NCI-H69 (cell line): Measurements from ENCODE around the gene HABP2.

ENCODE experiments used
- DNase-seq: peaks from one replicate; lab custom pipeline; 2025; lab: John Stamatoyannopoulos, UW

Gene HABP2

GRCh38 chr10:113557903-113558321 is 5.1 kb downstream of the HABP2 start:
- DNase-seq = no peak

DNA sequence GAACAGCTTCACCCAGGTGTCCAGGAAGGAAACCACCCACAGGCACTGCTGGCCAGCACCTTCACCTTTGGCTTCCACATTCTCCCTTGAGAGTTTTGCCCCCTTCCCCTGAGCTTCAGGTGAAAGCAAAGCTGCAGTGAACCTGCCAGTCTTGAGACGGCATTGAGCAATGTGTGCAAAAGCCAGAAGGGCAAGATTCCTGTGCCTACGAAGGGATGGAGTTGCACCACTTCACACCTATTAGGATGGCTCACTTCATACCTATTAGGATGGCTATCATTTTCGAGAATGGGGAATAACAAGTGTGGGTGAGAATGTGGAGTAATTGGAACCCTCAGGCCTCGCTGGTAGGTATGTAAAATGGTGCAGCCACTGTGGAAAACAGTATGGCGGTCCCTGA is 7.2 kb downstream of the HABP2 start:
- DNase-seq = no peak

- no peak for DNase-seq
These were observed 8.4 kb downstream of the HABP2 start for GRCh38 chr10:113561214-113561613.

GRCh38 chr10:113562069-113562468 is 9.2 kb downstream of the HABP2 start:
- DNase-seq = no peak

DNA sequence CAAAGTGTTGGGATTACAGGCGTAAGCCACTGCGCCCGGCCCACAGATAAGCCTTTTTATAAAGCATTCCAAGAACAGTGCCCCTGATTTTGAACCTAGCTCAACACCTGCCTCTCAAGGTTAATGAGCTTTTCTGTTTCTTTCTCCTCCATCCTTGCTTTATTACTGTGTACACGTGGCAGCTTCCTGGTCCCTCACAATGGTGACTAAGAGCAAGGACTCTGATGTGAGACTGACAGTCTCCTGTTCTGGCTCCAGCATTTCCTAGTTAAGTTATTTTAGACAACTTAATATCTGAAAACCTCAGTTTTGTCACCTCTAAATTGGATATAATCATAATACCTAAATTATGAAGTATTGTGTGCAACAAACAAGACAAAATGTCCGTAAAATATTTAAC is 9.9 kb downstream of the HABP2 start:
- DNase-seq = no peak

DNA sequence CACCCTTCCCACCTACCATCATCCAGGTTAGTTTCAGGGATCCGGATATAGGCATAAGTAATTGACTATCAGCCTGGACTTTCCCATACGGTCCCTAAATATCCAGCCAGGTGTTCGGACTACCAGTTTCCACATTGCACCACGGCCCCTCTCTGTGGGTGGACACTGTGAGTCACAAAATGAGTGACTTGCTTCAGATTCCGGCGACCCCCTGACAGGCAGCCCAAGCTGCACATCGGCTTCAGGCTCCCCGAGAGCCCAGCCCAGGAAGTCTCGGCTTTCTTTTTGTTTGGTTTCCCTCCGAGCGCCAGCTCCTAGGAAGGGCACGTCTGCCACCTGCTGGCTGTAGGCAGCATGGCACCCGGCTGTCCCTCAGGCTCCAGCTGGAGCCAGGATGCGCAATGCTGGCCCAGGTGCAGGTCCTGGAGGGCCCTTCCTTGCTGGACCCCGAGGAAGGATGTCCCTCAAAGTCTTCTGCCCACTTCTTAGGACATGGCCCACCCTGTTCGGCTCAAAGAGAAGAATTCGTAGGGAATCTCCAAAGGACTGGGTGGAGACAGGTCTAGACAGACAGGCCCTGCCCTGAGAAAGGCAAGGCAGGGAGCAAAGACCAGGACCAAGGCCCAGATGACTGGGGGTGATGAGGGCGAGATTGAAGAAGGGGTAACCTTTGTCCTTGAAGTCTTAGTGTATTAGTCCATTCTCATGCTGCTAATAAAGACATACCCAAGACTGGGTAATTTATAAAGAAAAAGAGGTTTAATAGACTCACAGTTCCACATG is 10.6 kb downstream of the HABP2 start:
- peak; percentile 65 for DNase-seq

- DNase-seq = no peak
These were observed 12.5 kb downstream of the HABP2 start for GRCh38 chr10:113565364-113565763.

GRCh38 chr10:113566888-113567287 is 14.0 kb downstream of the HABP2 start:
- peak; percentile 7 for DNase-seq

DNA sequence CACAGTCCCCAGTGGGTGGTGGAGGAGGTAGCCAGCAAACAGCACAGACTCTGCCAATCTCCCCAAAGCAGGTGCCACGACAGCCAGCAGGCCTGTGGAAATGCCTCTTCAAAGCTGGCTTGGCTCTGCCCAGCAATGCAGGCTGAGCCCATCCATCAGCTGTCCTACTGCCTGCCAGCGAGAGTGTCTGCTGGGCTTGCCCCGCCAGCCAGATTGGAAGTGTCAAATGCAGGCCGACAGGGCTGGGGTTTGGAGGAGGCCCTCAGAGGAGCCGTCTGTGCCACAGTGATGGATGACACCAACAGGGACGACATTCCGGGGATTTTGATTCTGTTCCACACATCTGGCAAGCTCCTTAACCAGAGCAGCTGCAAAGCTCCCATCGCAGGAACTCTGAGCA is 16.7 kb downstream of the HABP2 start:
- DNase-seq = no peak

DNA sequence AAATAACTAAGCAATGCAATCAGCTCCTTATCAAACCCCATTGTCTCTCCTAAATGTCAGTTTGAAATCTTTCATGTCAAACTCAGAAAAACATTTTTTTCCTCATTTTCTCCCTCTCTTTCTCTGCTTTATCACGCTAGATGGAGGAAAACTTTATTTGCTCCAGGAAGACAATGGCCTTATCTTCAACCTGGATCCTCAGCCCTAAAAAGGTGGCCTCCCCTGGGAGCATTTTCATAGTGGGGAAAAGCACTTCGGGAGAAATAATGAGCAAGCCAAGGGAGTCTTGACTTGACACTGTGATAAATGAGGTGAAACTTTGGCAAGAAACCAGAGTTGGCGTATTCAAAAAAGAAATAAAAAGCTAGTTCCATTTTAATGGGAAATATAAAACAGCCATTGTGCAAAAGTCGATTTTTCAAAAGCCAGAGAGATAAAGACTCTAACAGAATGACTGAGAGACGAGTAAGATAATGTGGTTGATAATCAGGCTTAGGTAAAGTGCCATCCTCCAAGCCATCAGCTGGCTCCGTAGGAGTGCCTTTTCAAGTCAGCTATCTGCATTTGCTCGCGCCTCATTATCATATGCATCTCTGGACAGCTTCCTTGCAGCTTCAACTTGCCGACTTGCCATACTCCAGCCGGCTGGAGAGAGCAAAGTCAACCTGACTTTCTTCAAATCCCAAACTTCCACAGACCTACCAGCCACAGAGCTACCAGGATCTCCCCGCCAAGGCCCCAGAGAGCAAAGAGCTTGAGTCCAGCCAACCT is 19.9 kb downstream of the HABP2 start:
- DNase-seq = no peak

DNA sequence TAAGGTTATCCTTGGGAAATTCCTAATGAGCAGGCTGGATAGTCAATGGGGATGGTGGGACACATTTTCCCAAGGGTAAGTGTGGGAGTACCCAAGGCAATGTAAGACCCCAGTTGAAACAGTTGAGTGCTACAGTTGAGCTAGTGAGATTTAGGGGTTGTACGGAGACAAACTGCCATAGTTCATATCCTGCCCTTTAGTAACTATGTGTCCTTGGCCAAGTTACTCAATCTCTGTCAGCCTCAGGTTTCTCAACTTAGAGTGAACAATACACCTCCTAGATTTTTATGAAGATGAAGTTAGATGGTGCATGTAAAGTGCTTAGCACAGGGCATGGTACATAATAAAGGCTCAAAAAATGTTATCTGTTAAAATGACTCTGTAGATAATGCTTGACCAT is 20.5 kb downstream of the HABP2 start:
- DNase-seq = no peak

DNA sequence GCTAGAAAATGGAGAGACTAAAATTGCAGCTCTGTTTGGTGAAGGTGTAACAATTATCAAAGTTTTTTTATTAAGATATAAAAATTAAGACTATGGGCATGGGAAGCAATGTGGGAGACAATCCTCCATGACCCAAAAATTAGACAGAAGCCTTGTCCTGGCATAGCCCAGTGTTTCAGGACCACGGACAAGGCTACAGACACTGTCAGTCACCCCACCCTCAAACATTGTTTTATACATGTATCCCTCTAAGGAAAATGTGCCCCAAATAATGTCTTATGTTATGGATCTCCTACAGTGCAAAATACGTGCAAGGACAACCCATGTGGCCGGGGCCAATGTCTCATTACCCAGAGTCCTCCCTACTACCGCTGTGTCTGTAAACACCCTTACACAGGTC is 24.0 kb downstream of the HABP2 start:
- no peak for DNase-seq

DNA sequence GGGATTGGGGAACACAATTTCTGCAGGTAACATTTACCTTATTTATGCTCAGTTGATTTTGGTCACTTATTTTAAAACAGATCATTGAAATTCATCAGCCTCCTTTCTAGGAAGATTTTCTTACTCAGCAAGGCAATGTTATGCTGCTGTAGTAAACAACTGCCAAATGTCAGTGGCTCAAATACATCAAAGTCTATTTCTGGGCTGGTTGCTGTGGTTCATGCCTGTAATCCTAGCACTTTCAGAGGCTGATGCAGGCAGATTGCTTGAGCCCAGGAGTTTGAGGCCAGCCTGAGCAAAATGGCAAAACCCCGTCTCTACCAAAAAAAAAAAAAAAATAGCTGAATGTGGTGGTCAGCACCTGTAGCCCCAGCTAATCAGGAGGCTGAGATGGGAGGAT is 25.9 kb downstream of the HABP2 start:
- DNase-seq = no peak

DNA sequence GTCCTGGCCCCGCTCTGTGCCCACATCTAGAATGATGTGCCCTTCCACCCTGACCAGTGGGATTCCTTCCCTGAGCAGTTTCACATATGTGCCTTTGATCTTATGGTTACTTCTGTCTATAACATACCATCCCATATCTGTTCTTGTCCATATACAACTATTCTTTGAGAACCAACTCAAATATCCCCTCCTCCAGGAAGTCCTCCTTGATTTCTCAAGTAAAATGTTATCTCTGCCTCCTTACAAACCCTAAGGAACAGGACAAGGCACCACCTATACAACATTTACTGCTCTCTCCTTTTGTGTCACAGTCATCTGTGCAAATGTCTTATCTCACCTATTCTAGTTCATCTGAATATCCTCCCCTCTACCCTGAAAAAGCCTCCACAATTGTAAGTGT is 28.2 kb downstream of the HABP2 start:
- DNase-seq = no peak

DNA sequence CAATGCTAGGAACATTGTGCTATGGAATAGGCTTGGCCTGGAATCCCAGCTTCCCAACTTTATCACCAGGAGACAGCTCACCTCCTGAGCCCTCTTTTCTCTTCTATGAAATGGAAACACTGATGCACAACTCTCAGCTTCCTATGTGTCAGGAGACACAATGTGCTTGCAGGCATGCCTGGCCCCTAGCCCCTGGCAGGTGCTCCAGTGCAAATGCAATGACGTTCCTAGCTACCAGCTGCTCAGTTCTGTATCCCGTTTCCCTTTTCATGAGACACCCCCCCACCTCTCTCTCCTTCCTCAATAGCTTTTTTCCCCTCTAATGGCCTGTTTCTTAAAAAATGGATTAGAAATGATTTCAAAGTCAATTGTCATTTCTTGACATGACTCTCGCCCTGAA is 30.7 kb downstream of the HABP2 start:
- DNase-seq = no peak

DNA sequence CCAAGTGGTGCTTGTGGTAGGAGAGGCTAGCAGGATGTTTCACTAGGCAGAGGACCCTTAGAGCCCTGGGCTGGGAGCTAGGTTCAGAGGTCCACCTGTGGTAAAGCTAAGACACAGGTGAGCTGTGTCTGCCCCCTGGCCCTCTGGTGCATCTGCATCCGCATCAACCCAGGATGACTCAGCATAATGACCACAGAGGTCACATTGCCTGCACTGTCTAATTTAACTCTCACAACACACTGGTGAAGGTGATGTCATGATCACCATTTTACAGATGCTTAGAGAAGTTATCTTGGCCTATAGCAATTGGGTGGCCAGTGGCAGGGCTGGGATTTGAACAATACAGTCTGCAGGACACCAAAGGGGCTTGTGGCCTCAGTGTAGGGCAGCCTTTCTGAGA is 33.1 kb downstream of the HABP2 start:
- no peak for DNase-seq

DNA sequence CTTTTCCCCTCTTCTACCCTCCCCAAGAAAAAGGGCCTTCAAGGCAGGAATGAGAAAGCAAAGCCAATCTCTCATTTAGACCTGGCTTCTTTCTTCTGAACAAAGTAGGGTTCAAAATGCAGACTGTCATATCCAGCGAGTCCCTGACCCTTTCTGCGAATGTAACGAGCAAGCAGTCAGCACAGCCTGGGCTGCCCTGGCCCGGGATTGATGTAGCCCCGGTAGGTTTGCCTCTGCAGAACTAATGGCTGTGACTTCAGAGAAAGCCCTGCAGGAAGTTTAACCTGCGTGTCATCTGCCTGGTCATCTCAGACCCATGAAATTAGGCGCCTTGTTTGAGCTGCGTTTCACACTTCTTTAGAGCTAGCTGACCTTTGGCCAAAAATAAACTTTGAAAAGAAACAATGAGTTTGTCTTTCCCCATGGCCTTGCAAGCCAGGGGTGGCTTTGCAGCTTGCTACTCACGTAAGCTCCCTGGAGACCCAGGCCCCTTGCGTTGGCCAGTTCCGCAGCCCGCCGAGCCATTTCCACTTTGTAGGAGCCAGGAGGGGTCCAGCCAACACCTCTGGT is 36.4 kb downstream of the HABP2 start:
- DNase-seq = no peak

DNA sequence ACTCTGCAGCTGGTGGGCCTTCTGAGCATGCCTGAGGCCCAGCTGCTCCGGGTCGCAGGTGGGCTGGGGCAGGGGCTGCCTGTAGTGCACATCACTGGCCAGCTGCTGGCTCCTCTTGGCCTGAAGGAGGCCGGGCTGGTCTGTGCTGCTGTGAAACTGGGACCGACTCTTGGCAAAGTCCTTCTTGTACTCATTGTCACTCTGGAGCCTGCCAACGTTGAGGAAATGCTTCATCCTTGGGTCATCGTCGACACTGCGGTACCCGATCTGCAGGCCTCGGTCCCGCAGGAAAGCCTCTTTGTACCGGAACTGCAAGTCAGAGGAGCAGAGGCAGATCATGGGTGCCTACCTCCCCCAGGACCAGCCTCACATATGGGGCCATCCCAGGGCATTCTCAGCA is 37.7 kb downstream of the HABP2 start:
- DNase-seq = no peak

DNA sequence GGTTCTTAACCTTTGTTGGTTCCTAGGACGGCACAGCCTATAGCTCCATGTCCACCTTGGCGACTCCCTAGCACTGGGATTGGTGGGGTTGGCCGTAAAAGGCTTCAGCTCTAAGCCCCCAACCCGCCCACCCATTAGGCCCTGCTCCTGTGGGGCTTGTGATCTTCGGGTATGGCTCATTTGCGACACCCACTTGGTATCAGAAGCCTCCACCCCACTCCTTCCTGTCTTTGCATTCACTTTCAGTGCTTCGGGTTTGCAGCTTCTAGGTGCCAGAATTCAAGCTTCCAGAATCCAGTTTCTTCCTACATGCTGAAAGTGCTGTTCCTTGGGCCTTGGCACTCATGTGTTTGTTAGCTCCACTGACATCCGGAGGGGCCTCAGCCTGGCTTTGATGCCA is 39.5 kb downstream of the HABP2 start:
- no peak for DNase-seq

- DNase-seq = no peak
These were observed 41.8 kb downstream of the HABP2 start for GRCh38 chr10:113594652-113595051.

DNA sequence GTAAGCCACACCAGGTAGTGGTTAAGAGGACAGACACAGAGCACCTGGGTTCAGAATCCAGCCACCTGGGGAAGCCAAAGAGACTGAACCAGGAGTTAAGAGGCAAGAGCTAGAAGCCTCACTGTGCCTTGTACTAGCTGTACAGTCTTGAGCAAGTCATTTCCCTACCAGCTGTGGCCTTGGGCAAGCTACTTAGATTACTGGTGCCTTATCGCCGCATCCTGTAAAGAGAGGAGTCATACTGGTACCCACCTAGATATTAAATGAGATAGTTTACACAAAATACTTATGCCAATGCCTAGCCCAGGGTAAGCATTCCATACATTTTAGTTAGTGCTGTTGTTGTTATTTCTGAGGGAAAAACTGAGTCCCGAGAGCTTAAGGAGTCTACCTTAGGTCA is 47.7 kb downstream of the HABP2 start:
- no peak for DNase-seq

GRCh38 chr10:113603057-113603777 is 50.4 kb downstream of the HABP2 start:
- DNase-seq = no peak

DNA sequence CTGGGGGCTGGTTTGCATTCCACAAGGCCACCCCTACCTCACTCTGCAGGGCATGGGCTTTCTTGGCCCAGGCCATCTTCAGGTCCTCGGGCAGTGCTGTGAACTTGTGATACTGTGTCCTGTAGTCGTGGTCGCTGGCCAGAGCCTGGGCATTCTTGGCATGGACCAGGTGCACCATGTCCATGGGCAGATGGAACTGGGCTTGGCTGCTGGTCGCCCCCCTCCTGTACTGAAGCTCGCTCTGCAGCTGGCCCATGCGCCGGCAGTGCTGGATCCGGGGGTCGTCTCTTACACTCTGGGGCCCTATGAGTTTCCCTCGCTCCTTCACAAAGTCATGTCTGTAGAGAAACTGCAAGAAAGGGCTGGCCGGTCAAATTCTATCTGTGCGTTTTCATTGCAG is 51.7 kb downstream of the HABP2 start:
- no peak for DNase-seq
